ENCODE measurements around the gene RERE.

Gene RERE

GRCh38 chr1:8817412-8818324 is at the start of gene RERE:
RERE (minus strand) TSS chr1:8817640.
- no peak for DNase-seq

DNA sequence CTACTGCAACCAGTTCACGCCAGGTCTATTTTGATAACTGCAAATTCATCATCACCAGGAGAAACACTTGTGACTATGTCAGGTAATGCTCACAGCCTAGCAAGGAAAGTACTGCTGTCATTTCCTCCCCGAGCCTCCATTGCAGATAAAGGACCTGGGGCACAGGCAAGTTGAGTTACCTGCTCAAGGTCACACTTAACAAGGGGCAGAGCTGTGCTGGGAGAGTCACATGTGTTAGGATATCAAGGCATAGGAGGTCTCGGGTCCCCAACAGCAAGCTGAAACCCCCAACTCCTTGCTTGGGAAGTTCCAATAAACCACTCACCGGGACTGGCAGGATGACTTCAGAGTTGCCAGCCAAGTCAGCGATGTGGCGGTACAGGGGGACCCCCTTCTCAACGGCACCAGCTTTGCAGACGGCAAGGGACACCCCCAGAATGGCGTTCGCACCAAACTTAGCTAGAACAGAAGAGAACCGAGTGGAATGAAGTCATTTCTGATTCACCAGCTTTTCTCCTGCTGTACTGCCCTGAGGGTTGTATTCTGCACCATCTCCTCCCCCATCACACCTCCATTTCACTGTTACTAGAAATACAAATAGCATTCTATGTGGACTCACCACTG is 49.5 kb upstream of the RERE start:
- DNase-seq, result no peak

DNA sequence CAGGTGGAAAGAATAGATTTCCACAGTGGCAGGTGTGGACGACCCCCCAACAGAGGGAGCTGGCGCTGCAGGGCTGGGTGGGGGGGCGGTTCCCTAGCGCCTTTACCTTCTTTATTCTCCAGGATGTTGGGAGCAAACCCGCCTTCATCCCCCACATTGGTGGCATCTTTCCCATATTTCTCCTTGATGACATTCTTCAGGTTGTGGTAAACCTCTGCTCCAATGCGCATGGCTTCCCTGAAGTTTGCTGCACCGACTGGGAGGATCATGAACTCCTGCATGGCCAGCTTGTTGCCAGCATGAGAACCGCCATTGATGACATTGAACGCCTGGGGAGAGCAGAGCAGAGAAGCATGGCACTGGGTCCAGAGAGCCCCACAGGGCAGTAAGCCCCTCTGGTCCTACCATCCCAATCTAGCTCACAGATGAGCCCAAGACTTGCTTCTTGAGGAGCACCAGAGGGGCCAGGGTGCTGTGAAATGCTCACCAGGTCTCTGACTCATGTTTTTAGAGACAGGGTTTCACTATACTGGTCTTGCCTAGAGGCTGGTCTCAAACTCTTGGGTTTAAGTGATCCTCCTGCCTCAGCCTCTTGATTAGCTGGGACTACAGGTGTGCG is 48.8 kb upstream of the RERE start:
- DNase-seq, result no peak

DNA sequence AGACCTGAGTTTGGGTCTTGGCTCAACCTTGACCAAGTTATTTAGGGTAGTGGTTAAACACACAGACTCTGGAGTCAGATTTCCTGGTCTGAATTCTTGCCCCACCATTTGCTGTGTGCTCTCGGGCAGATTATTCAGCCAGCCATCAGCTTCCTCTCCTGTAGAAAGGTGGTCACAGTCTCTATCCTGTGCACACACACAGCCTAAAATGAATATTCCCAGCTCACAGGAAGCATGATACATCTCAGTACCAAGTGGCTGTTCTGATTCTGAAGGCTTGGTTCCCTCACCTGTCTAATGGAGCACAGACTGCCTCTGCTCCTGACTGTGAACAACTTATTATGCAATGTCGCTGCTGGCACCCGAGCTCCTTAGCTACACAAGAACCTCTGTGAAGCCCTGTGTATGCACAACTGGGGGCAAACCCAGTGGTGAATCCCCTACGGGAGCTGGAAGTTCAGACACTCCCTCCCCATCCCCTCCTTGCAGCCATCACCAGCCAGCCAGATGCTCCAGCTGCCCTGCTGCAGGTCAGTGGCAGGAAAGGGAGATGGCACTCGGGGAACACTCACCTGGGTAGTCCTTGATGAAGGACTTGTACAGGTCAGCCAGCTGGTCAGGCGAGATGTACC is 47.4 kb upstream of the RERE start:
- no peak for DNase-seq

DNA sequence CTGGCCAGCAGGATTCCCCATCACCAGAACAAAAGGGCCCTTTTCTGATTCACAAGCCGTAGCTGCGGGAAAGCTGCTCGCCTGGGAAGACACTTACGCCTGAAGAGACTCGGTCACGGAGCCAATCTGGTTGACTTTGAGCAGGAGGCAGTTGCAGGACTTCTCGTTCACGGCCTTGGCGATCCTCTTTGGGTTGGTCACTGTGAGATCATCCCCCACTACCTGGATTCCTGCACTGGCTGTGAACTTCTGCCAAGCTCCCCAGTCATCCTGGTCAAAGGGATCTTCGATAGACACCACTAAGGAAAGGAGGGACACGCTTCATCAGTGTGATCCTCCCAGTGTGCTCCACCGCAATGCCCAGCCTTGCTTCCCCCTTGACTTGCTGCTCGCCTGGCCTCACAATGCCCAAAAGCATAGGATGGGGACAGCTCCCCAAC is 46.4 kb upstream of the RERE start:
- no peak for DNase-seq

DNA sequence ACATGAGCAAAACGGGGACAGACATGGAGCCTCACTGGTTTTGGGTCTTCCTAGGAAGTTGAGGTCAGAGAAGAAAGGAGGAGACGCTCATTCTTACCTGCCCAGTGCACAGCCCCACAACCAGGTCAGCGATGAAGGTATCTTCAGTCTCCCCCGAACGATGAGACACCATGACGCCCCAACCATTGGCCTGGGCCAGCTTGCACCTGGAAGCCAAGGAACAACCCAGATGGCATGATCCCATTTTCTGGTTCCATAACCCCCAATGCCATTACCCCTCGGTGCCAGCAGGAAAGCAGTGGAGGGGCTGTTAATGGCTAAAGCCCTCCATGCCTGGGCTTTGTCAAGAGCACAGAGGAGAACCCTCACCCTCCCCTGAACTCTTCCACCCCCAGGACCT is 45.7 kb upstream of the RERE start:
- DNase-seq, result no peak

- no peak for DNase-seq
Measured at GRCh38 chr1:8862528-8862927, 45.1 kb upstream of the RERE start.

DNA sequence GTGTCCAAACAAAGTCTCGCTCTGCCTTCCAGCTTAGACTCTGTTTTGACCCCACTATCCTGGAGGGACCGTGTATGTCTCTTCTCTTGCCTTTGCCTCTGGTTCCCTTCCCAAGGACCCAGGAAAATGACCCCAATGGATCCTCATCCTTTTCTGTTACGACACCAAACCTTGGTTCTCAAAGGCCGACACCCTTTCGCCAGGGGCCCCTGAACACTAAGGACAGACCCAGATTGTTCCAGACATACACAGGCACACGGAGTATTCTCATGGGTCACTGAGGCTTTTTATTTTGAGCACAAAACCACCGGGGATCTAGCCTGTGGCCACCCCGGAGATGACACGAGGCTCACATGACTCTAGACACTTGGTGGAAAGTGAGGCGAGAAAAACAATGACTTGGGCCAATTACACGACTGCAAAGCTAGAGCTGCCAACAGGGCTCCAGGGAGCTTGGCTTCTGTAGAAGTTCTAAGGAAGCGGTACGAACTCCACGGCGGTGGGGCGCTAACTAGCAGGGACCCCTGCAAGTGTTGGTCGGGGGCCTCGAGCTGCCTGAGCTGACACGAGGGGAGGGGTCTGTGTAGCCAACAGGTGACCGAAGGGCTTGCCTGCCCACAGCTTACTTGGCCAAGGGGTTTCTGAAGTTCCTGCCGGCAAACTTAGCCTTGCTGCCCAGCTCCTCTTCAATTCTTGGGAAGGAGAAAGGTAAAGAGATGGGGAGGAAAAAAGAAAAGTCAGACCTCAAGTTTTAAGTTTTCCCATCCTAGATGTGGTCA is 43.5 kb upstream of the RERE start:
- no peak for DNase-seq

DNA sequence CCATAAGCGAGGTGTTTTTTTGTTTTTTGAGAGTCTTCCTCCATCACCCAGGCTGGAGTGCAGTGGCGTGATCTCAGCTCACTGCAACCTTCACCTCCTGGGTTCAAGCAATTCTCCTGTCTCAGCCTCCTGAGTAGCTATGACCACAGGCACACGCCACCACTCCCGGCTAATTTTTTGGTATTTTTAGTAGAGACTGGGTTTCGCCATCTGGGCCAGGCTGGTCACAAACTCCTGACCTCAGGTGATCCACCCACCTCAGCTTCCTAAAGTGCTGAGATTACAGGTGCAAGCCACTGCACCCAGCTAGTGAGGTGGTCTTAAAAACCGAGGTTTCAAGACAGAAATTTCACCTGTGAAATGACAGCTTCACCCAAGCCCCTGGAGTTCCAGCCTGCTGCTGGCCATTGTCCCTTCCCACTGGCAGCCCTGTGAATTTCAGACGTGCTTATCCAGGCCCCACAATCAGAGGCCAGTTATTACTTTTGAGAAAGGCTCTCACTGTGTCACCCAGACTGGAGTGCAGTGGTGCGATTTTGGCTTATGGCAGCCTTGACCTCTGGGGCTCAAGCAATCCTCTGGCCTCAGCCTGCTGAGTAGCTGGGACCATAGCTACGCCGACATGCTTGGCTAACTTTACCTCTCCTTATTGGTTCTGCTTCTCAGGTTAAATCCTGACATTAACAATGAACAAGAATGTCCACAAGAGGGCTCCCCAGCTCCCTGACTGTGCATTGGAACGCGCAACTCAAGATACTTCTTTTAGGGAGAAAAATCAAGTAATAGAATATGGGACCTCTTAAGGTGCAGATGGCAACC is 41.7 kb upstream of the RERE start:
- no peak for DNase-seq

DNA sequence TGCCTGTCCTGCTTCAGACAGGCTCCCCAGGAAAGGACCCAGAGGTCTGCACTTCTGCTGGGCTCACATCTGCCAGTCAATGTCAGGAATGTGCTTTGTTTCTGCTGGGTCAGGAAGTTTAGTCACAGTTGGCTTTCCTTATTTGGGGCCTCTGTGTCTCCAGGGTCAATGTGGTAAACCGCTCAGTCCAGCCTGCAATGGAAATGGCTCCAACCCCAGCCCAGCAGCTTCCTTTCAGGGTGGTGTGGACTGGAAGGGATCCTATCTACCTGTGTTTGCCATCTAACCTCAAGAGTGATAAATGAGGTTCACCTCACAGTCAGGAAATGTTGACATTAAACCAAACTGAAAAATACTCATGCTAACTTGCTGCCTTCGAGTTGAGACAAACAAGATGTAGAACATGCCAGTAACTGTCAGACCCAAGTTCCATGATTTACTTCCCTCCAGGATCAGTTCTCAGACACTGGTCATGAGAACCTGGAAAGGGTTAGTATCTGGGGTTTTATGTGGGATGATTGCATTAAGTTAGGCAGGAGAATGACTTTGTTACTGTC is 40.8 kb upstream of the RERE start:
- no peak for DNase-seq

DNA sequence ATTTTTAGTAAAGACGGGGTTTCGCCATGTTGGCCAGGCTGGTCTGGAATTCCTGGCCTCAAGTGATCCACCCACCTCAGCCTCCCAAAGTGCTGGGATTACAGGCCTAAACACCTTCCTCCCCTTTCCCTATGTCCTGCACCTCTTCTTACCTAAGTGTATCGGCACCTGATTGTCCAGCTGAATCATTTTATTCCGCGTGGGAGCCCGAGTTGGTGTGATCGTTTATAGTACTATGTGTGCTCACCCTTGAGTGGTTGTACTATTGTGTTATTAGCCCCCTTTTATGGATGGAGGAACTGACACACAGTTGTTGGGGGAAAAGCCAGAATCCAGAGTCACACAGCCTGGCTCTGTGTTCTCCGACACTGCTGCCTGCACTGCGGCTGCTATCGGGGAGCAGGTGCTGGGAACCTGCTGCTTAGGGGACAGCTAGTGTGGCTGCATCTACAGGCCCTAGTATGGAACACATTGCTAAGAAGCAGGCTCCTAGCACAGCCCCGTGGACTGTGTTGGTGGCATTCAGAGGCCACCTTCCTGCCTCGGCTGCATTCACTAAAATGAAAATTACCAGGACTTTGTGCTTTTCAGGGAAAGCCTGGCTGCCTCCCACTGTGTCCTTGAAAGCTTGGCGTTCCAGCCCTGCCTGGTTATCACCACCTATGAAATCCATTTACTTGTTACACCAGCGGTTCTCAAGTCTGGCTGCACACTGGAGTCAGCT is 39.4 kb upstream of the RERE start:
- no peak for DNase-seq

DNA sequence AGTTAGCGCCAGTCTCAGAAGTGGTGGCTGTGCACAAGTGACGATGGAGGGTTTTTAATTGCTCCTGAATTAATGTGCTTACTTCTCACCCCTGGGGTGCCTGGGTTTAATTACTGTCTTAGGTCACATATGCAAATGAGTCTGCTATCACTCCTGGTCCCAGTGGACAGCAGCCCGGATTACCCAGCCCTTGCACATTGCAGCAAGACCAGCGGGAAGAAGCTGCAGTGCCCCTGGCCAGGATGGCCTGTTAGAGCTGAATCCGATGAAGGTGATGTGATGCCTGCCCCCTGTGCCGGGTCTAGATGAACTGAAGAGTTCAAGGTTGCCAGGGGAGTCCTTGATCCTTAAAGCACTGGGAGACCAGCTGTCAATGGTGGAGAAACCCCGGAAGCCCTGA is 36.8 kb upstream of the RERE start:
- DNase-seq, result no peak

DNA sequence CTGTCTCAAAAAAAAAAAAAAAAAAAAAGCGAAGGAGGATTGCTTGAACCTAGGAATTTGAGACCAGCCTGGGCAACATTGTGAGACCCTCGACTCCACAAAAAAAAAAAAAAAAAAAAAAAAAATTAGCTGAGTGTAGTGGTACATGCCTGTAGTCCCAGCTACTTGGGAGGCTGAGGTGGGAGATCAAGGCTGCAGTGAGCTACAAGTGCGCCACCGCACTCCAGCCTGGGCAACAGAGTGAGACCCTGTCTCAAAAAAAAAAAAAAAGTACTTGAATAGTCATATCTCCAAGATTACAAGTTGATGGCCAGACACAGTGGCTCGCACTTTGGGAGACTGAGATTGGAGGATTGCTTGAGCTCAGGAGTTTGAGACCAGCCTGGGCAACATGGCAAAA is 33.6 kb upstream of the RERE start:
- DNase-seq, result no peak

GRCh38 chr1:8848663-8849386 is 31.4 kb upstream of the RERE start:
- peak; percentile 56 for DNase-seq

DNA sequence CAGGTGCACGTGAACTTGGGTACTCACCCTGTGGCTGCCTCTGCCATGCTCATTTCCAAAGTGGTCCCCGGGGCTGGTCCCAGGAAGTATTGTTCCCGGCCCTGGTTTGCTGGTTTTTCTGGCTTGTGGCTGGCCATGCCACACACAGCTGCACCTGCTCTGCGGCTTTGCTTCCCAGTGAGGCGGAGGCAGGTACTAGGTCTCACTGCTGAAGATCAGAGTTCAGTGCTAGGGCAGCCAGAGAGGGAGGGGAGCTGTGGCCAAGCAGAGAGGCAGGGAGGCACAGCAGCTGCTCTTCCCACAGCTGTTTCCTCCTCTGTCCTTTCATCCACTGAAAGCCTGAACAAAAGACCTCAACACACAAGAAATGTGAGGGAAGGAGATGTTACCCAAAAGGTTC is 30.6 kb upstream of the RERE start:
- no peak for DNase-seq

- no peak for DNase-seq
Measured at GRCh38 chr1:8846263-8846662, 28.8 kb upstream of the RERE start.

DNA sequence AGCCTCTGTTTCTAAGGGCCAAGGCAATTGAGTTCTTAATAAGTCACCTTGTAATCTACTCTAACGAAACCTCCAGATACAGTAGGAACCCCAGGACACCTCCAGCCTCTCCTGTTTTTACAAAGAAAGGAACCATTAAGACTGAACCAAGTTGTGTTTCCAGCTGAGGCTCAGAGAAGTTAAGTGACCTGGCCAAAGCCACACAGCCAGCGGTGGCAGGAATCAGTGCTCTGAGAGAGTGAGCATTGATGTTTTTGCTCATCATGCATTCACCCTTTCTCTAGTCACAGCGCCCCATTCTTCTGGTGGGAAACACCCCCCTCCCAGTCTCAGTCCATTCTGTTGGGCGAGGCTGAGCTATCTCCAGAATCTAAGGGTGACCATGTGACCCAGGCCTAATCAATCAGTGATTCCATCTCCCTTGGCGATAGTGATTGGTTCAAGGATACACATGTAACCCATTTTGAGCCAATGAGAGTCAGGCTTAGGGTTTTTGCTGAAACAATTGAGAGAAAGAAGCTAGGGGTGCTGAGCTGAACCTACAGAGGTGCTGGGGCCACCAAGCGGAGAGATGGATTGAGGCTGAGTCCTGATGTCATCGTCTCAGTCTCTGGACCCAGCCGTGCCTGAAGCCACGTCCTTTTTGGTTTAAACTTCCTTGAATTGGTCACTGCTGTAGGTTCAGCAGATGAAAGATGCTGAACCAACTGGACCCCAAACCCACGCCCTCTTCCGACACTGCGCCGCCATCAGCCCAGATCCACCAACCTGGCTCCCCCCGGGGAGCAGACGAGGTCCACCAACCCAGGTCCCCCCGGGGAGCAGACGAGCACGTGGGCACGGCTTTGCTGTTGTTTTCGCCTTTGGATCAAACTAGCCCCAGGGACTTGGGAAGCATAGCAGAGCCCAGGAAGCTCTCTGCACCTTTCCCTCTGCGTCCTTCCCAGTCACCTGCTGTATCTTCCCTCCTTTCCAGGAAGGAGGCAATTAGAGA is 28.0 kb upstream of the RERE start:
- no peak for DNase-seq

- no peak for DNase-seq
Measured at GRCh38 chr1:8844501-8845006, 27.1 kb upstream of the RERE start.

GRCh38 chr1:8841395-8841794 is 24.0 kb upstream of the RERE start:
- no peak for DNase-seq
